ENCODE results near the gene CFL1.
"Not testable (repeated sequence)": the region's sequence is repeated elsewhere in the genome, so short reads cannot be mapped to it uniquely, and the experiment has no call there.

The CFL1 gene

GRCh38 chr11:65852508-65853245 lies 5.3 kb downstream of the CFL1 start:
- H3K4me3 ChIP-seq (ENCODE audit: low read depth, low read length): no peak overlapping the region
- DNase-seq (ENCODE audit: low read depth): no peak
- no peak for TF ChIP-seq CTCF (IDR thresholded peaks at IDR 0.05; ENCODE audit: low read depth, low read length, missing control alignments)
- in situ Hi-C loops (cut with HindIII; ENCODE audit: low sequenced_read_pairs): no loop called here

- H3K4me3 ChIP-seq (ENCODE audit: low read depth, low read length): no peak overlapping the region
- TF ChIP-seq CTCF (IDR thresholded peaks at IDR 0.05; ENCODE audit: low read depth, low read length, missing control alignments): no peak
- in situ Hi-C loops (cut with HindIII; ENCODE audit: low sequenced_read_pairs): no loop called here
- DNase-seq (ENCODE audit: low read depth): no peak
Observed at GRCh38 chr11:65851811-65852507, 6.0 kb downstream of the CFL1 start.

- peak; percentile 49 for TF ChIP-seq CTCF (IDR thresholded peaks at IDR 0.05; ENCODE audit: low read depth, low read length, missing control alignments)
- DNase-seq (ENCODE audit: low read depth): no peak
- in situ Hi-C loops (cut with HindIII; ENCODE audit: low sequenced_read_pairs): no loop called here
- no peak overlapping the region for H3K4me3 ChIP-seq (ENCODE audit: low read depth, low read length)
Observed at GRCh38 chr11:65851083-65851579, 6.8 kb downstream of the CFL1 start.

GRCh38 chr11:65850217-65851082 lies 7.5 kb downstream of the CFL1 start:
- no peak overlapping the region for H3K4me3 ChIP-seq (ENCODE audit: low read depth, low read length)
- DNase-seq (ENCODE audit: low read depth): no peak
- TF ChIP-seq CTCF (IDR thresholded peaks at IDR 0.05; ENCODE audit: low read depth, low read length, missing control alignments): no peak
- in situ Hi-C loops (cut with HindIII; ENCODE audit: low sequenced_read_pairs): no loop called here

- no peak overlapping the region for H3K4me3 ChIP-seq (ENCODE audit: low read depth, low read length)
- no peak for DNase-seq (ENCODE audit: low read depth)
- in situ Hi-C loops (cut with HindIII; ENCODE audit: low sequenced_read_pairs): no loop called here
- no peak for TF ChIP-seq CTCF (IDR thresholded peaks at IDR 0.05; ENCODE audit: low read depth, low read length, missing control alignments)
Observed at GRCh38 chr11:65849771-65850216, 8.2 kb downstream of the CFL1 start.

- no peak overlapping the region for H3K4me3 ChIP-seq (ENCODE audit: low read depth, low read length)
- in situ Hi-C loops (cut with HindIII; ENCODE audit: low sequenced_read_pairs): no loop called here
- DNase-seq (ENCODE audit: low read depth): no peak
- no peak for TF ChIP-seq CTCF (IDR thresholded peaks at IDR 0.05; ENCODE audit: low read depth, low read length, missing control alignments)
Observed at GRCh38 chr11:65849366-65849765, 8.6 kb downstream of the CFL1 start.

- in situ Hi-C loops (cut with HindIII; ENCODE audit: low sequenced_read_pairs); DNase-seq (ENCODE audit: low read depth); H3K4me3 ChIP-seq (ENCODE audit: low read depth, low read length): not testable (repeated sequence)
Observed at GRCh38 chr11:65848693-65849092, 9.3 kb downstream of the CFL1 start.
